PC-3 (cell line): ENCODE measurements around the gene GALK2. TPM values are rescaled to one million over a fixed set of nuclear protein-coding genes. Genes with fewer than 3 reads are reported as not detected.

ENCODE experiments used
- ATAC-seq: fragments of 200-7000 bp; cut with Tn5 transposase; 2 replicates; pipeline ENCODE4 v1.9.1; 2020; ENCODE audit warnings: mild to moderate bottlenecking, moderate library complexity
- BruUV-seq: library from RNA; stranded (reverse); fragments of 400-500 nt; replicated peaks from 2 replicates; lab custom pipeline; 2021; lab: Mats Ljungman, UMichigan
- CTCF ChIA-PET: fragments of 300-600 bp; sonication (Branson Sonifier 250); formaldehyde crosslinking; loops from one replicate; lab custom pipeline; 2022; ENCODE audit warnings: antibody characterized with exemption; lab: Charles Lee
- POLR2A ChIA-PET: fragments of 300-600 bp; sonication (Branson Sonifier 250); formaldehyde crosslinking; loops from one replicate; lab custom pipeline; 2022; ENCODE audit warnings: antibody characterized with exemption; ENCODE audit not compliant: unreplicated experiment; lab: Charles Lee
- DNase-seq: peaks from one replicate; pipeline ENCODE4 v3.0.0-alpha.2; 2015
- H2AFZ ChIP-seq: fragments of 300-600 bp; sonication (generic); 2 replicates; pipeline ENCODE4 v1.6.0; 2016; ENCODE audit warnings: antibody characterized with exemption, low read length
- H3F3A ChIP-seq: fragments of 300-600 bp; sonication (generic); one replicate; pipeline ENCODE4 v1.6.0; 2017; ENCODE audit warnings: antibody characterized with exemption, low read length, control low read depth, mild to moderate bottlenecking; ENCODE audit not compliant: unreplicated experiment
- H3K27ac ChIP-seq: fragments of 300-600 bp; sonication (generic); 2 replicates; pipeline ENCODE4 v1.5.1; 2016; ENCODE audit warnings: mild to moderate bottlenecking, low read length
- H3K27me3 ChIP-seq: fragments of 300-600 bp; sonication (generic); 2 replicates; pipeline ENCODE4 v1.6.1; 2016; ENCODE audit warnings: low read length, mixed read lengths
- H3K36me3 ChIP-seq: fragments of 300-600 bp; sonication (generic); 2 replicates; pipeline ENCODE4 v1.6.1; 2016; ENCODE audit warnings: low read depth, mixed run types, low read length, mixed read lengths
- H3K4me1 ChIP-seq: fragments of 300-600 bp; sonication (generic); 2 replicates; pipeline ENCODE4 v1.5.1; 2016; ENCODE audit warnings: low read length; ENCODE audit not compliant: insufficient read depth
- H3K4me2 ChIP-seq: fragments of 300-600 bp; sonication (generic); 2 replicates; pipeline ENCODE4 v1.6.0; 2016; ENCODE audit warnings: low read length
- H3K4me3 ChIP-seq: fragments of 300-600 bp; sonication (generic); 2 replicates; pipeline ENCODE4 v1.5.1; 2016; ENCODE audit warnings: mild to moderate bottlenecking, low read length, mixed read lengths
- H3K79me2 ChIP-seq: fragments of 300-600 bp; sonication (generic); 2 replicates; pipeline ENCODE4 v1.6.1; 2017; ENCODE audit warnings: low read length, mixed read lengths
- H3K9ac ChIP-seq: fragments of 300-600 bp; sonication (generic); 2 replicates; pipeline ENCODE4 v1.6.0; 2016; ENCODE audit warnings: mild to moderate bottlenecking, low read length
- H3K9me2 ChIP-seq: fragments of 300-600 bp; sonication (generic); replicated peaks from 2 replicates; pipeline ENCODE4 v1.6.1; 2016; ENCODE audit warnings: mixed run types, low read length, mixed read lengths
- H3K9me3 ChIP-seq: fragments of 300-600 bp; sonication (generic); 2 replicates; pipeline ENCODE4 v1.6.1; 2016; ENCODE audit warnings: low read length, mixed read lengths
- H4K20me1 ChIP-seq: fragments of 300-600 bp; sonication (generic); 2 replicates; pipeline ENCODE4 v1.6.1; 2016; ENCODE audit warnings: low read length, mixed read lengths
- EZH2 ChIP-seq: fragments of 300-600 bp; sonication (generic); IDR thresholded peaks from one replicate; pipeline ENCODE4 v1.6.1; 2017; ENCODE audit warnings: antibody characterized with exemption, mild to moderate bottlenecking, low read length; ENCODE audit not compliant: unreplicated experiment
- EZH2phosphoT487 ChIP-seq: fragments of 300-600 bp; sonication (generic); IDR thresholded peaks from 2 replicates; pipeline ENCODE4 v1.6.1; 2018; ENCODE audit warnings: mild to moderate bottlenecking, antibody characterized with exemption, low read length, borderline replicate concordance
- intact Hi-C: fragments of 100-400 bp; cut with micrococcal nuclease; formaldehyde crosslinking; loops from 2 replicates; pipeline ENCODE4 v1.9.0; 2023
- total RNA-seq: library from RNA; depleted of rRNA; stranded (reverse); fragments of >200 nt; gene quantifications from 2 replicates; pipeline ENCODE4 v1.2.3, GENCODE V29; 2014
- TF ChIP-seq, protein P1 (sequence below): fragments of 300-600 bp; sonication (generic); conservative IDR thresholded peaks from 2 replicates; pipeline ENCODE4 v1.5.1; 2017; ENCODE audit warnings: antibody characterized with exemption, low read depth, mild to moderate bottlenecking, low read length

GALK2 gene
- total RNA-seq, 1 experiment from 2014 or later: 27.2 TPM

GRCh38 chr15:49242820-49243219 is 72.8 kb downstream of the GALK2 start:
- Histone ChIP-seq H3K36me3 (no peaks in the 10 kb centered on the region; the same call in 1 of the 2 replicates), H3K79me2 (no peaks in the 10 kb centered on the region), H3K4me3 (no peak overlapping the region), H3K9ac (no peak overlapping the region), H3K4me2 (no peak overlapping the region), H3K4me1 (no peaks in the 10 kb centered on the region), H3K9me3 (no peaks in the 10 kb centered on the region), H3K27ac (no peak overlapping the region), H2AFZ (no peak overlapping the region), H3K27me3 (no peaks in the 10 kb centered on the region), H3F3A (no peaks in the 10 kb centered on the region), H4K20me1 (no peaks in the 10 kb centered on the region), H3K9me2 (no peaks in the 10 kb centered on the region)
- no peak for DNase-seq
- POLR2A ChIA-PET: no interaction called here
- CTCF ChIA-PET: no interaction called here
- TF ChIP-seq, protein P1, sequence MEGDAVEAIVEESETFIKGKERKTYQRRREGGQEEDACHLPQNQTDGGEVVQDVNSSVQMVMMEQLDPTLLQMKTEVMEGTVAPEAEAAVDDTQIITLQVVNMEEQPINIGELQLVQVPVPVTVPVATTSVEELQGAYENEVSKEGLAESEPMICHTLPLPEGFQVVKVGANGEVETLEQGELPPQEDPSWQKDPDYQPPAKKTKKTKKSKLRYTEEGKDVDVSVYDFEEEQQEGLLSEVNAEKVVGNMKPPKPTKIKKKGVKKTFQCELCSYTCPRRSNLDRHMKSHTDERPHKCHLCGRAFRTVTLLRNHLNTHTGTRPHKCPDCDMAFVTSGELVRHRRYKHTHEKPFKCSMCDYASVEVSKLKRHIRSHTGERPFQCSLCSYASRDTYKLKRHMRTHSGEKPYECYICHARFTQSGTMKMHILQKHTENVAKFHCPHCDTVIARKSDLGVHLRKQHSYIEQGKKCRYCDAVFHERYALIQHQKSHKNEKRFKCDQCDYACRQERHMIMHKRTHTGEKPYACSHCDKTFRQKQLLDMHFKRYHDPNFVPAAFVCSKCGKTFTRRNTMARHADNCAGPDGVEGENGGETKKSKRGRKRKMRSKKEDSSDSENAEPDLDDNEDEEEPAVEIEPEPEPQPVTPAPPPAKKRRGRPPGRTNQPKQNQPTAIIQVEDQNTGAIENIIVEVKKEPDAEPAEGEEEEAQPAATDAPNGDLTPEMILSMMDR: no peak
- TF ChIP-seq EZH2phosphoT487 (no peak), EZH2 (no peak)
- intact Hi-C loops: no loop called here
- ATAC-seq: no peak
- BruUV-seq: no TSS peak

DNA sequence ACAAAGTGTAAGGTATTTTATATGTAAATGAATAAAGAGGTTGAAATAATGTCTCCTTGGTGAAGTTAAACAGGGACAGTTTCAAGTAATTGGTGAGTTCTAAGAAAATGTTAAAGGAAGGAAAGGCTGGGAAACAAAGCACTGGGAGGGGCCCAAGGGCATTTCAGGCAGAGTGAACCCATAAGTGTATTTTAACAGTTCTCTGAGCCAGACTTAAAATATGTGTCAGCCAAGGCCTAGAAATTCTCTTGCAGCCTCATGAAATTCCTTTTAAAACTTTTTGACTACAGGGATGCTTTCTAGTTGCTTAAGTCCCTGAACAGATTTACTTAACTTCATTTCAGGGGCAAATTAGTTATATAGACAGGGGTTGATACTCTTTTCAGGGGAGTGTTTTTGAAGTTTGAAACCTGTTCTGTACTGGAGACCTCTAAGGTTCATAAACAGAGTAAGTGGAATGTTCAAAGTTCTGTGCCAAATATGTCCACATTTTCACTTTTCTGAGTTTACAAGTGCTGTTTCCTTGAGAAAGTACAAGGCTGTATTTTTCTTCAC is 77.6 kb downstream of the GALK2 start:
- CTCF ChIA-PET: no interaction called here

GRCh38 chr15:49248291-49248690 is 78.2 kb downstream of the GALK2 start:
- Histone ChIP-seq H3K9me3 (no peaks in the 10 kb centered on the region), H3K27me3 (no peaks in the 10 kb centered on the region), H2AFZ (no peak overlapping the region), H3K79me2 (no peaks in the 10 kb centered on the region), H3K9me2 (no peaks in the 10 kb centered on the region), H3F3A (no peaks in the 10 kb centered on the region), H3K4me3 (no peak overlapping the region), H3K4me2 (no peak overlapping the region), H3K27ac (no peak overlapping the region), H4K20me1 (no peaks in the 10 kb centered on the region), H3K36me3 (peaks cover 4% of the 10 kb centered on the region; the same call in 1 of the 2 replicates), H3K4me1 (no peaks in the 10 kb centered on the region), H3K9ac (no peak overlapping the region)
- POLR2A ChIA-PET: no interaction called here
- ATAC-seq: no peak
- BruUV-seq: no TSS peak
- no peak for DNase-seq
- CTCF ChIA-PET: no interaction called here
- intact Hi-C loops: no loop called here
- TF ChIP-seq, protein P1: no peak
- TF ChIP-seq EZH2 (no peak), EZH2phosphoT487 (no peak)

More for the DNA sequence above, 77.6 kb downstream of the GALK2 start:
- Histone ChIP-seq H3K9me2 (no peaks in the 10 kb centered on the region), H3K9me3 (no peaks in the 10 kb centered on the region), H3K4me1 (no peaks in the 10 kb centered on the region), H3K79me2 (no peaks in the 10 kb centered on the region), H2AFZ (no peak overlapping the region), H3K4me2 (no peak overlapping the region), H3F3A (no peaks in the 10 kb centered on the region), H3K27ac (no peak overlapping the region), H4K20me1 (no peaks in the 10 kb centered on the region), H3K36me3 (peaks cover 4% of the 10 kb centered on the region; the same call in 1 of the 2 replicates), H3K9ac (no peak overlapping the region), H3K27me3 (no peaks in the 10 kb centered on the region), H3K4me3 (no peak overlapping the region)
- BruUV-seq: no TSS peak
- DNase-seq (no peak), ATAC-seq (no peak)
- TF ChIP-seq EZH2: no peak
- no peak for TF ChIP-seq EZH2phosphoT487
- TF ChIP-seq, protein P1: no peak
- POLR2A ChIA-PET: no interaction called here
- intact Hi-C loops: no loop called here
